Measurements from ENCODE around the gene ZNF865. TPM values are rescaled to one million over a fixed set of nuclear protein-coding genes. Genes with fewer than 3 reads are reported as not detected.
A peak's percentile ranks its signal among the peaks of the same experiment; 100 is the strongest.

Gene ZNF865
- total and polyA plus RNA-seq, 12 donors = 0.72 to 24.7 (median 10.6) TPM

GRCh38 chr19:55652311-55653128 lies 47.1 kb downstream of the ZNF865 start:
- Histone ChIP-seq H3K27me3 (no peaks in the 10 kb centered on the region), H3K4me1 (replicated peaks in 1 of 2) (peaks cover 32 to 34% of the 10 kb centered on the region in 2 donors), H3K36me3 (replicated peaks in 1 of 2) (peaks cover 0 to 8% of the 10 kb centered on the region in 2 donors), H3K27ac (peak overlapping the region in 1 of 5 donors; percentile 95), H3K9me3 (replicated peaks in 1 of 3) (no peaks in the 10 kb centered on the region), H3K4me3 (no peak overlapping the region)
- WGBS, 4 donors = 77 to 81% (median 78%) methylated on average over 44 to 71 of the region's 71 CpGs
- intact Hi-C loops (cut with DNase I) = no loop called here
- peak in 4 of 7 donors; percentile 42 to 70 (median 64) for DNase-seq
- TF ChIP-seq CTCF (IDR thresholded peaks at IDR 0.05) = no peak
- no peak for TF ChIP-seq POLR2A (IDR thresholded peaks at IDR 0.05)

GRCh38 chr19:55653651-55654322 lies 48.3 kb downstream of the ZNF865 start:
- Histone ChIP-seq H3K9me3 (replicated peaks in 1 of 3) (no peaks in the 10 kb centered on the region), H3K4me3 (peak overlapping the region; percentile 16 to 89 (median 68)), H3K27ac (peak overlapping the region; percentile 73 to 99 (median 99)), H3K36me3 (replicated peaks in 1 of 2) (peaks cover 0 to 8% of the 10 kb centered on the region in 2 donors), H3K27me3 (no peaks in the 10 kb centered on the region), H3K4me1 (replicated peaks in 1 of 2) (peaks cover 32 to 42% of the 10 kb centered on the region in 2 donors)
- intact Hi-C loops (cut with DNase I) = no loop called here
- TF ChIP-seq CTCF (IDR thresholded peaks at IDR 0.05) (peak; percentile 96 to 100 (median 100)), POLR2A (IDR thresholded peaks at IDR 0.05) (peak; percentile 61 to 77)
- peak; percentile 97 to 99 (median 98) for DNase-seq
- 0% methylated on average over 51 to 57 of the region's 57 CpGs for WGBS, 4 donors

GRCh38 chr19:55654323-55654867 lies 48.9 kb downstream of the ZNF865 start:
- 0 to 1% (median 1%) methylated on average over 32 to 52 of the region's 52 CpGs for WGBS, 4 donors
- Histone ChIP-seq H3K27ac (peak overlapping the region; percentile 73 to 99 (median 99)), H3K36me3 (replicated peaks in 1 of 2) (peaks cover 0 to 12% of the 10 kb centered on the region in 2 donors), H3K9me3 (replicated peaks in 1 of 3) (no peaks in the 10 kb centered on the region), H3K4me1 (replicated peaks in 1 of 2) (peaks cover 26 to 42% of the 10 kb centered on the region in 2 donors), H3K4me3 (peak overlapping the region; percentile 16 to 89 (median 68)), H3K27me3 (no peaks in the 10 kb centered on the region)
- intact Hi-C loops (cut with DNase I) = no loop called here
- DNase-seq = peak; percentile 100
- TF ChIP-seq POLR2A (IDR thresholded peaks at IDR 0.05) (no peak), CTCF (IDR thresholded peaks at IDR 0.05) (no peak)

All from adrenal gland (tissue), 12 donors.